GM21786 (cell line): Measurements from ENCODE around the gene FAM184A.

ENCODE experiments used
- ATAC-seq: cut with Tn5 transposase; IDR thresholded peaks from one replicate; pipeline ENCODE4 v1.9.1; 2021; ENCODE audit not compliant: unreplicated experiment

The FAM184A gene

DNA sequence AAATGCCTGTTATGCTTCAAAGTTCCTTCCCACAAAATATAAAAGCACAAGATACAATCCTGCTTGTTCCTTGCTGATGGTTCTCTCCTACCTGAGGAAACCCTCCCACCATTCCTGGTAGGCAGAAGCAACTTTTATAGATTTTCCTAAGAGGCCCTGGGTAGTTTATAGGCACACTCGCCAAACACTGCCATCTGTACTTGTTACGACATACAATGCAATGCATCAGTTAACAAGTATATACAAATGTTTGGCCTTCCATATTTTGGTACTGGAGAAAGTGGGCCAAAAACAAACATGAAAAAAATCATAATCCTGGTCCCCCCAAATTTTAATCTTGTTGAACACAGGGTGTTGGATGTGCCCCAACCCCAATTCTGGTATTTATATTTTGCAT is 160.1 kb downstream of the FAM184A start:
- ATAC-seq: no peak

DNA sequence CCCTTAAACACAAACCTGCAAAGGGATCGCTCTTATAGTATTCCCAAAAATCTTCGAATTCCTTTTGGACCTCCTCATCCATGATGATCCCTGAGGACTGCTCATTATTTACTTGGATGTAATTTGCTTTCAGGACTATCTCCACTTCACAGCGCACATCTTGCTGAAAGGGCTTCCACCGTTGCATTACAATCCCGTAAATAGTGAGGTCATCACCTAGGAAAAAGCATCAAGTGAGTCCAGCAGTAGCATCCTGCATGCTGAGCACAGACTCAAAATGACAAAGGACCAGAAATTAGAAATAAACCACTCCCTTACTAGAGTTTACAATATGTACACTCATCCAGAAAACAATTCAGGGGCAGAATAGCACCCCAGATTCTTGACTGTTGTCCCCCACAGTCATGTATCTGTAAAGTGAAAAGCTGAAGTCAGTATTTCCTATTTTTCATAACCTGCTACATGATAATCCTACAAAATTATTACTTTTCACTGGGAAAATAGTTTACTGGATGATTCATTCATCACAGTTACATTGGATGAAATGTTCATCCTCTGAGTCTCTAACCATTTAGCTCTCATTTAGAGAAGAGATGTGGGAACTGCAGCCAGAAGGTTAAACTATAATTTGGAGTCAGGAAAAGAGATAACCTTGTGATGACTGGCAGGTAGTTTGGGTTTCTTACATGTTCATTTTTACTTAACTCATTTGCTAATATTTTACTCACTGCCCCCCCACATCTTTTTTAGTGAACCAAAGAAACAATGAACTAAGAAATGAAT is 160.7 kb downstream of the FAM184A start:
- ATAC-seq: no peak

- no peak for ATAC-seq
Observed at GRCh38 chr6:118914598-118914997, 163.9 kb downstream of the FAM184A start.

GRCh38 chr6:118913161-118913560 is 165.3 kb downstream of the FAM184A start:
- ATAC-seq: no peak

DNA sequence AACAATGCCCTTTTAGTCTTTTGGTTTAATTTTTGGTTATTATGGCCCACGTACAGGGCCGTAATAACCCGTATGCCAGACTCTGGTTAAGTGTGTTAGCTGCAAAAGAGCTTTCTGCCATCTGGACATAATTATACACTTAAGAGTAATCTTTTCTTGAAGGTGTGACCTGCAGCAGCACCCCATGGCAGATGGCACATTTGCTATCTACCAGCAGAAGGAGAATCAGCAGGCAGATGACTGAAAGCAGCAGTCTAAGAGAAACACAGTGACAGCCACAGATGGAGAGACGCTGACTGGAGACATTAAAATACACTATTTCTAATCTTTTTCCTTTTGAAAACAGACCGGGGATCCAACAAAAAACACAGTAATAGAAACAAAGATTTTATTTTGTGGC is 165.8 kb downstream of the FAM184A start:
- ATAC-seq: no peak
